Measurements from ENCODE around the gene CCNK.

CCNK gene

DNA sequence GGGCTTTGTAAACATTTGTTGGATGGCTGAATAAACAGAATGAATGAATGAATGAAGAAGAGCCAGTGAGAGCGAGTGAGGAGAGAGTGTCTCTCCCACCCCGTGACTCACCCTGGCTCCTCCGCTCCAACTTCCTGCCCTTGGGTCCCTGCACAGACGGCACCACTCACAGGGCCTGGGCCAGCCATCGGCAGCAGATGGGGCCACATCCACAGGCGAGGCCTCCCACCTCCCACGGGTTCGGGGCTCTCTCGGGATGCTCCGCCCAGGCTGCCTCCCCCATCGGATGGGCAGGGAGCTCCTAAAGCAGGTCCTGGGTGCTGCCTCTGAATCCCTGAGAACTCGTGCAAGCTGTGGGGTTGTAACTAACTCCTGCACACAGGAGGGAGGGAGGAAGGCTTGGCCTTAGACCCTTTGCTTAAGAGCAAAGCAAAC, 41.3 kb downstream of the CCNK start:
- DNase-seq (ENCODE audit: low read depth): peak; percentile 58
- TF ChIP-seq, protein P1, sequence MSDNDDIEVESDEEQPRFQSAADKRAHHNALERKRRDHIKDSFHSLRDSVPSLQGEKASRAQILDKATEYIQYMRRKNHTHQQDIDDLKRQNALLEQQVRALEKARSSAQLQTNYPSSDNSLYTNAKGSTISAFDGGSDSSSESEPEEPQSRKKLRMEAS (IDR thresholded peaks at IDR 0.05; ENCODE audit: low read depth, low read length): no peak
- TF ChIP-seq, protein P2, sequence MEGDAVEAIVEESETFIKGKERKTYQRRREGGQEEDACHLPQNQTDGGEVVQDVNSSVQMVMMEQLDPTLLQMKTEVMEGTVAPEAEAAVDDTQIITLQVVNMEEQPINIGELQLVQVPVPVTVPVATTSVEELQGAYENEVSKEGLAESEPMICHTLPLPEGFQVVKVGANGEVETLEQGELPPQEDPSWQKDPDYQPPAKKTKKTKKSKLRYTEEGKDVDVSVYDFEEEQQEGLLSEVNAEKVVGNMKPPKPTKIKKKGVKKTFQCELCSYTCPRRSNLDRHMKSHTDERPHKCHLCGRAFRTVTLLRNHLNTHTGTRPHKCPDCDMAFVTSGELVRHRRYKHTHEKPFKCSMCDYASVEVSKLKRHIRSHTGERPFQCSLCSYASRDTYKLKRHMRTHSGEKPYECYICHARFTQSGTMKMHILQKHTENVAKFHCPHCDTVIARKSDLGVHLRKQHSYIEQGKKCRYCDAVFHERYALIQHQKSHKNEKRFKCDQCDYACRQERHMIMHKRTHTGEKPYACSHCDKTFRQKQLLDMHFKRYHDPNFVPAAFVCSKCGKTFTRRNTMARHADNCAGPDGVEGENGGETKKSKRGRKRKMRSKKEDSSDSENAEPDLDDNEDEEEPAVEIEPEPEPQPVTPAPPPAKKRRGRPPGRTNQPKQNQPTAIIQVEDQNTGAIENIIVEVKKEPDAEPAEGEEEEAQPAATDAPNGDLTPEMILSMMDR (IDR thresholded peaks at IDR 0.05; ENCODE audit: low read depth, low read length): no peak
- TF ChIP-seq MYC (IDR thresholded peaks at IDR 0.05; ENCODE audit: low read depth, low read length) (no peak), POLR2A (IDR thresholded peaks at IDR 0.05; ENCODE audit: extremely low read depth, insufficient read length) (no peak)
- H3K4me3 ChIP-seq (ENCODE audit: low read depth, low read length): no peak overlapping the region

DNA sequence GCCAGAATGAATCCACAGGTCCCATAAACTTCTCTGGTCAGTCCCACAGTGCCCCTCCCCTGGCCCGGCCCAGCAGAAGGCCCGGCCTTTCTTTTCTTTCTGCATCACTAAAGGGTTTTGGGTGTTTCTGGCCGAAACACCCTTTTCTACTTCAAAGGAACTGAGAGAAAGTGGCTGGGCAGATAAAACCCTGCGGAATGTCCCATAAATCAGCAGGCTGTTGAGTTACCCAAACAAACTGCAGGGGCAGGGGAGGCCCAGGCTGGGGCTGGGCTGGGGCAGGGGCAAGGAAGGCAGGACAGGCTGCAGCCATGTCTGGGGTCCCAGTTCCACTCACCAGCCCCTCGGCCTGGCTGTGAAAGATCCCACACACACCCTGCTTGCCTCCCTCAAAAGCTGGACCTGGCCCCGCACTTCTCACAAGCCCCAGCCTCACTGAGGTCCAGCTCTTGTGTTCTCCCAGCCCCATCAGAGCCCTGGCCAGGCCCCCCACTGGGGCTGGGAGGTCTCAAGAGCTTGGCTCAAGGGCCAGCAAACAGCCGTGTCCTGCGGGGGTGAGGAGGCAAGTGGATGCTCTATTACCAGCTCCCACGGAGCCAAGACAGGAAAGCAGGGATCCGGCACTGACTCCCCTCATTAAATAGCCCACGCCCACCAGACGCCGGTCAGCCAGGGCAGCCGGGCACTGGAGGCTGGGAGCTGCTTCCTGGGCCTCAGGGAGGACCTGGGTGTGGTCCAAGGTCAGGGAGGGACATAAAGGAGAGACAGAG, 41.9 kb downstream of the CCNK start:
- DNase-seq (ENCODE audit: low read depth): no peak
- TF ChIP-seq, protein P1 (IDR thresholded peaks at IDR 0.05; ENCODE audit: low read depth, low read length): no peak
- TF ChIP-seq MYC (IDR thresholded peaks at IDR 0.05; ENCODE audit: low read depth, low read length) (no peak), POLR2A (IDR thresholded peaks at IDR 0.05; ENCODE audit: extremely low read depth, insufficient read length) (no peak)
- TF ChIP-seq, protein P2 (IDR thresholded peaks at IDR 0.05; ENCODE audit: low read depth, low read length): no peak

DNA sequence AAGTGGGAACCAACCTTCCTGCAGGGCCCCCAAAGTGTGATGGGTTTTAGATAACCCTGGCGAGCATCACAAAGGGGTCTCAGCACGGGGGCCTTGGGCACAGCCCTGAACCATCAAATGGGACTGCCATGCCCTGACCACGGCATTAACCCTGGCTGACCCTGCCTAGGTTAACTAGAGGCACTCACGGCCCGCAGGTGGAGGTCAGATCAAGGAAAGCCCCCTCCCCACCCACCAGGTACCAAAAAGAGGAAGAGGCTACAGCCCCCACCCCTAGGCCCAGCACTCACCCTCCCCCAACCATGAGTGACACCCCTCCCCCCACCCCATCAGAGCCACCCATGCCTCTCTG, 42.5 kb downstream of the CCNK start:
- TF ChIP-seq, protein P2 (IDR thresholded peaks at IDR 0.05; ENCODE audit: low read depth, low read length): no peak
- TF ChIP-seq MYC (IDR thresholded peaks at IDR 0.05; ENCODE audit: low read depth, low read length): no peak
- DNase-seq (ENCODE audit: low read depth): no peak
- H3K4me3 ChIP-seq (ENCODE audit: low read depth, low read length): no peak overlapping the region

More for the DNA sequence above, 41.9 kb downstream of the CCNK start:
- no peak overlapping the region for H3K4me3 ChIP-seq (ENCODE audit: low read depth, low read length)

DNA sequence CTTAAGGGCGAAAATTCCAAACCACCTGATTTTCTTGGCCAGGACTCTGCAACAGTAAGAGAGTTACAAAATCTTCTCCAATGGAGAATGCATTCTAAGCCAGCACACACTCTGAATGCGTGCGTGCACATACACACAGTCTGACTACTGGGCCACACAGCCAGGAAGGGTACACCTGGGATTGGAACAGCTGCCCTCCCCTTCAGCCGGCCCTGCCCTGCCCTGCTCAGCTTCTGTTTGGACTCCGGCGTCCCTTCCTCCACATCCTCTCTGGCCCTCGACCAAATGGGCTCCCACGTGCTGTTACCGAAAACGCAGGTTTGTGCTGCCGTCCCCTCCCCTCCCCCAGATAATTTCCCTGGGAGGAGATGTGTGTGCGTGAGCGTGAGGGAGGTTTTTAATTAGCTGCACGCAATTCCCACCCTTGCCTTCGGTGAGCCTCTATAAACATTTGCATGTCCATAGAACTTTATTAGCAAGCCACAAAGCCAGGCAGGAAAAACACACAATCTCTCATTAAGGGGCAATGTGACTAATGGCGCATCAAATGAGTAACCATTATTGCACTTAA, 43.0 kb downstream of the CCNK start:
- H3K4me3 ChIP-seq (ENCODE audit: low read depth, low read length): no peak overlapping the region
- TF ChIP-seq, protein P2 (IDR thresholded peaks at IDR 0.05; ENCODE audit: low read depth, low read length): no peak
- TF ChIP-seq, protein P1 (IDR thresholded peaks at IDR 0.05; ENCODE audit: low read depth, low read length): no peak
- TF ChIP-seq MYC (IDR thresholded peaks at IDR 0.05; ENCODE audit: low read depth, low read length): no peak
- TF ChIP-seq POLR2A (IDR thresholded peaks at IDR 0.05; ENCODE audit: extremely low read depth, insufficient read length): no peak
- no peak for DNase-seq (ENCODE audit: low read depth)

DNA sequence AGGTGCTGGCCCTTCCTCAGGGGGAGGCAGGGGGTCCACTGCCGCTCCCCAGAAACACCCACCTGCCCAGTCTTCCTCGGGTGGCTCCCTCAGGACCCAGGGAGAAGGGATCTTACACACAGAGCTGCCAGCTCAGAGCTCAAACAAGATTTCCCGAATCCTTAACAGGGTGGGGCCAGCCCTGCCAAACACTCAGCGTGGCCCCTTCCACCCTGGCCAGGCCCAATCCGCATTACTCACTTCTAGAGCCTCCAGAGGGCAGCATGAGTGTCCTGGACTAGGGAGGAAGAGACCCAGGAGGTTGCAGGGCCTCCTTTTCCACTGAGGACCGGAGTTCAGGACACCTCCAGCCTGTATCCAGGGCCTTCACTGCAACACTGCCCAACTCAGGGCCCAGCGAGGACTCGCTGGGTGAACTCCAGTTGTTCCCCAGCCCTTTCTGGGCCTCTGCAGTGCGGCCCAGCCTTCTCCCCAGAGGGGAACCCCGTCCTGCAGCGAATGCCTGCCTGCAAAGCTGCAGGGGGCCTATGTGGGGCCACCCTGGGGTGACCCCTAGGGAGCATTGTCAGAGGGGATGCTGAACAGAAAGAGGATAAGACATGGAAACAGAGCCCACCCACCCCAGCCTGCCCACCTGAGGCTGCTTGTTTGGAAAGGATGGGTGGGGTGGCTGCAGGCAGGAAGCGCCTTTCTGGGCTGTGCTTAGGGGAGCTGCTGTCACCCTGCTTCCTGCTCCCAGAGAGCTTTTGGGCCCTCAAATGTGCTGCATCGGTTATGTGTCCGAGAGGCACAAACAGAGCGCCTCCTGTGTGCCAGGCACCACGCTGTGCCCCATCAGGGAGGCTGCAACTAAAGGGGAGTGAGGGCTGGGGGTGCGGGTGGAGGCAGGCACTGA, 43.8 kb downstream of the CCNK start:
- no peak for DNase-seq (ENCODE audit: low read depth)
- TF ChIP-seq, protein P2 (IDR thresholded peaks at IDR 0.05; ENCODE audit: low read depth, low read length): peak; percentile 8
- TF ChIP-seq, protein P1 (IDR thresholded peaks at IDR 0.05; ENCODE audit: low read depth, low read length): no peak
- H3K4me3 ChIP-seq (ENCODE audit: low read depth, low read length): no peak overlapping the region

Data from NB4 (cell line).